NCI-H1436 (cell line): ENCODE measurements around the gene P2RX3.
"Not testable (repeated sequence)": the region's sequence is repeated elsewhere in the genome, so short reads cannot be mapped to it uniquely, and the experiment has no call there.

Experiments used
- DNase-seq: peaks from one replicate; lab custom pipeline; 2025; lab: John Stamatoyannopoulos, UW

P2RX3 gene

DNA sequence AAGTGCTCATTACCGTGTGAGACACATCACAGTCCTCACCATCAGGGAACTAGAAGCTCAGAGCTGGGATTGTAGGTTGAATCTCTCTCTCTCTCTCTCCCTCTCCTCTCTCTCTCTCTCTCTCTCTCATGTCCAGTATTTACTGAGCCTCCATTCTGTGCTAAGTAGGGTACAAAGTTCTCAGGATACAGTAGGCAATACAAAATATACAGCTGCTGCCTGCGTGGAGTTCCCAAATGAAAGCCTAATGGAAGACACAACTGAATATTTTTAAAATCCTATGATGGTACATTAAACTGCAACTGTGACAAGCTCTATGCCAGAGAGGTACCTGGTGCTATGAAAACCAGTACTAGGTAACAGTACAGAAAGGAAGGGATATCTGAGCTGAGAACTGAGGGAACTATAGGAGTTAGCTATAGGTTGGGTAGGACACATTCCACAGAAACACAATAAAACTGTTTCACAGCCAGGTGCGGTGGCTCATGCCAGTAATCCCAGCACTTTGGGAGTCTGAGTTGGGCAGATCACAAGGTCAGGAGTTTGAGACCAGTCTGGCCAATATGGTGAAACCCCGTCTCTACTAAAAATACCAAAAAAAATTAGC lies 61.9 kb downstream of the P2RX3 start:
- DNase-seq, result no peak

DNA sequence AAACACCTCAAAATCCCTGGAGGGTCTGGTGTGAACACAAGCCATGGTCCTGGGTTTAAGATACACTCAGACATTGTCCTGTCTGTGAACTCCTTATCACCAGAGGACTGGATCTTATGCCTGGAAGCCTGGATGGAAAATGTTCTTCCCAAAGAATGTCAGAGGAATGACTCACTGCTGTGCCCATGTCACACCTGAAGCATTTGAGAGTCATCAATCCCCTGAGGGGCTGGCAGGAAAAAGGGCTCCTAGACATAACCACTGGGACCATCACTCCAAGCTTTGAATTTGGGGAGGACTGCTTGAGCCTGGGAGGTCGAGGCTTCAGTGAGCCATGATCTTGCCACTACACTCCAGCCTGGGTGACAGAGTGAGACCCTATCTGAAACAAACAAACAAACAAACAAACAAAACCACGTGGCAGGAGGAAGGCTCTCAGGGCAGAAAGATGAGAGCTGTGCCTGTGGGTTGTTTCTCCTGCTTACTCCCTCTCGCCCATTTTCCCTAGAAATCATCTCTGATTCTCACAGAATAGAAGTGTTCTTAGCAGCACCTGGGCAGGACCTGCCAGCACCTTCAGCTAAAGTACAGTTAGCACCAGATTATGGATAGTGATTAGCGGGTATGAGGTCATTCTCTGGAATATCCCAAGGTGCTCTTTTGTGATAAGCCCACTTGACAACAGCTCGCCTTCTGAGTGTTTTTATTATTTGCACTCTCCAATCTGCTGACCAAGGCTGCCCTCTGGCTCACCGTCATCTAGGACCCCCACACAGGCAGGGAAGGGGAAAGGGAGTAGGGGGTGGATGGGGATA lies 64.2 kb downstream of the P2RX3 start:
- no peak for DNase-seq

DNA sequence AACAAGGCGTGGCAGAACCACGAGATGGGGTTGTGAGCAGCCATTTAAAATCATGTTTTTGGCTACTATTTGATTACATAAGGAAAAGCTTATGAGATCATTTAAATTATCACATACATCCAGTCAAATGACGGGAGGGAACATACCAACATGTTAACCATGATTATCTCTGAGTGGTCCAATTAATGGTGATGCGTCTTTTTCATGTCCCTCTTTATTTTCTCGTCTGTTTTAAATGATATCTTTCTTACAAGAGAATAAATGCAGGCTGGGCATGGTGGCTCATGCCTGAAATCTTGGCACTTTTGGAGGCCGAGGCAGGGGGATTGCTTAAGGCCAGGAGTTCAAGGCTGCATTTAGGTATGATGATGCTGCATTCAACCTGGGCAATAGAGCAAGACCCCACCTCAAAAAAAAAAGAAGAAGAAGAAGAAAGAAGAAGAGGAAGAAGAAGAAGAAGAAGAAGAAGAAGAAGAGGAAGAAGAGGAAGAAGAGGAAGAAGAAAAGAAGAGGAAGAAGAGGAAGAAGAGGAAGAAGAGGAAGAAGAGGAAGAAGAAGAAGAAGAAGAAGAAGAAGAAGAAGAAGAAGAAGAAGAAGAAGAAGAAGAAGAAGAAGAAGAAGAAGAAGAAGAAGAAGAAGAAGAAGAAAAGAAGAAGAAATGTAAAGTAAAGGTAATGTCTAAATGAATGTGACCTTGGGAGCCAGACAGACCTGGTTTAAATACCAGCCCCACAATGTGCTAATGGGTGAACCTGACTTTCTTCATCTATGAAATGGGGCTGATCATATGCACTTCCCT lies 65.0 kb downstream of the P2RX3 start:
- DNase-seq, result not testable (repeated sequence)

DNA sequence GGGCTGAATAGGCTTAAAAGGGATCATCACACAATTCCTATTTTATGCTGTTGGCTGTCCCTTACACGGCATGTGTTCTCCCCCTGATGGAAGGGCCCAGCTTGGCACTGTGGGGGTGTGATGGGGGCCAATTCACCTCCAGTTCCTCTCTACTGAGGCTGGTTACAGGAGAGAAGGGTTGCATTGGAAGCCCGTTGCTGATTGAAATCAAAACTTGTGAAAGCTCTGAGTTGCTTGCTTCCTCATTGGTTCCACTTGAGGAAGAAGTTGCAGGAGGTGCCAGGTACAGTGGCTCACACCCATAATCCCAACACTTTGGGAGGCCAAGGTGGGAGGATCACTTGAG lies 65.6 kb downstream of the P2RX3 start:
- DNase-seq, result no peak

DNA sequence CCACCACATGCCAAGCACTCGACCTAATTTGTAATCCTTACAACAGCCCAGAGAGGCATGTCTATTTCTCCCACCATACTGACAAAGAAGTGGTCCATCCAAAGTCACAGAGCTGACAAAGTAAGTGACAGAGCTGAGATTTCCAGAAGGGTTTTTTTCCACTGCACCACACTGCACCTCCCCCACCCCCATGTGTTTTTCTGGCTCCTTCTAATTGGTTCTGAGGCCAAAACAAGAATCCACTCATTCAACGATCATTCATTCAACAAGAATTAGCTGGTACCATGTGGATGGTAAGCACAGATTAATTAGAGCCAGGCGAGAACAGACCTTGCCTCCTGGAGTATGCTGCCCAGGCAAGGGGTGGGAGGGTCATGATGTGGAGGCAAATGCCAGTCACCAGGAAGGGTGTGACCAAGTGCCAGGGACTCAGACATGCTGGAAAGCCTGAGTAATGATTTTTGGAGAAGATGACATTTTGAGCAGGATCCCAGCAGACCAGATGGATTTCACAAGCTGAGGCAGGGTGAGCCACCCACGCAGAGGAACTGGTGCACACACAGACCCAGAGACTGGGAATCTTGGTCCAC lies 67.2 kb downstream of the P2RX3 start:
- DNase-seq, result no peak

DNA sequence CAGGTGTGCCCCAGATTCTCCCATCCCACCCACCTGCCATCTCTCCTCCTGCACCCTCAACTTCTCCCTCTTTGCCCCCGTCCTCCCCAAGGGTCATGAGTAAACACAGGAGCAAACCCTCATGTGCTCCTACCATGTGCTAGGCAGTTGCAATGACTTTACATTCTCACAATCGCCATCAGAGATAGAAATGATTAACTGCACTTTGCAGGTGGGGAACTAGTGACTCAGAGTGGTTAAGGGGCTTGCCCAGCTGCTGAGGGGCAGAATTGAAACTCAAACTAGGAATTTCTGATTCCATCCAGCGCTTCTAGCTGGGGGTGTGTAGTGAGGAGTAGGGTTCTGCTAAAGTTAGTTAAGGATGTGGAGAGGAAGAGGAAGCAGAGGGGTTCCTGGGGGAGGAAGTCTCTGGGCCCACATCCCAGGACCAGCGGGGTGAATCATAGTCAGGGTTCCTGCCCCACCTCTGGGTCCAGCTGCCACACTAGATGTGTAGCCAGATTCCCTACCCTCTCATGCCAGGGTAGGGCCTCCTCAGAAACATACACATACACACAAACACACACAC lies 68.3 kb downstream of the P2RX3 start:
- no peak for DNase-seq

DNA sequence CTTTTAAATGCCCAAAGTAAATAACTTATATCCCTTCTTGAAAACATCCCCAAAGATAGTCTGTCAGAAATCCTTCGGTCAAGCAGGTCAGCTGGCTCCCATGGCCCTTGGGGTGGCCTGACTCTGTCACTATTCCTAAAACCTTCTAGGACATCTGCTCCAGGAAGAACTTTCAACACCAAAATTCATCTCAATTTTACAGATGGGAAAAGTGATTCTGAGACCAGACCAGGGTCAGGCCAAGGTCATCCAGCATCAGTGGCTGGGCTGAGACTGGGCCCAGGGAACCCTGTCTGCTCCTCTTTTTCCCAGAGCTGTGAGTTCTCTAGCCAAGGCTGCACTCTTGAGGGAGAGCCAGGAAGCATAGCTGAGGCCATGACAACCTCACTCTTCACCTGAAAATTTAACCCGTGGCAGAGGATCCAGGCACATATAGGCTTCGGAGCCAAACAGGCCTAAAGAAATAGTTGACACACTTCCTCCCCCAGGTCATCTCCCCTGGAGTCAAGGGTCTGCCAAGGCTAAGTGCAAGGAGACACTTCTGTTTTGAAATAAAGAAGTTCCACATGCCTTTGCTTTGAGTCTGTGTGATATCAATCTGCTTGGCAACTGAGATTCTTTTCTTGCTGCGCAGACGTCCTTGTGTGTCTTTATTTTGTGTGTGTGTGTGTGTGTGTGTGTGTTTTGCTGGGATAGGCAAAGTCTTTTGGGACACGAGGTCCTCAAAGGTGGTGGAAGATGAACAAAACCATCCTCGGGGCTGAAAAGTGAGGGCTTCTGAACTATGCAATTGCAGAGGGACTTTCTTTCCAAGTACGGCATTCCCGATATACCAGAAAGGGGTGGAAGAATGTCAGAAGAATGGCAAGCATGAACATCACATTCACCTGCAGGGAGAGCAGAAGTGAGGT lies 69.1 kb downstream of the P2RX3 start:
- DNase-seq, result no peak

DNA sequence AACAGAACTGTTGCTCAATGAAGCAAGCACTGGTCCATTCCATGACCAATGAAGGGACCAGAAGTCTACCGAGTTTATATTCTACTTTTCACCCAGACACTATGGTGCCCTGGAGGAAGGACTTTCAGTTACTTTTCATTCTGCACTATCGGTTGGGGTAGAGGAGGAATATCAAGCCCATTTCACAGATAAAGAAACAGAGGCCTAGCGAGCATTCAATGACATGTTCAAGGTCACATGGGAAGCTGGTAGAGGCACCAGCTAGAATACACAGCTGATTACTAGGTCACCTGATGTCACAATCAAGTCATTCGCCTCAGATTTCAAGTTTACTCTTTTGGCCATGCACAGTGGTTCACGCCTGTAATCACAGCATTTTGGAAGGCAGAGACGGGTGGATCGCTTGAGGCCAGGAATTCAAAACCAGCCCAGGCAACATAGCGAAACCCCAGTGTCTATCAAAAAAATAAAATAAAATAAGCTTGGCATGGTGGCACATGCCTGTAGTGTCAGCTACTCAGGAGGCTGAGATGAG lies 69.9 kb downstream of the P2RX3 start:
- DNase-seq, result no peak

DNA sequence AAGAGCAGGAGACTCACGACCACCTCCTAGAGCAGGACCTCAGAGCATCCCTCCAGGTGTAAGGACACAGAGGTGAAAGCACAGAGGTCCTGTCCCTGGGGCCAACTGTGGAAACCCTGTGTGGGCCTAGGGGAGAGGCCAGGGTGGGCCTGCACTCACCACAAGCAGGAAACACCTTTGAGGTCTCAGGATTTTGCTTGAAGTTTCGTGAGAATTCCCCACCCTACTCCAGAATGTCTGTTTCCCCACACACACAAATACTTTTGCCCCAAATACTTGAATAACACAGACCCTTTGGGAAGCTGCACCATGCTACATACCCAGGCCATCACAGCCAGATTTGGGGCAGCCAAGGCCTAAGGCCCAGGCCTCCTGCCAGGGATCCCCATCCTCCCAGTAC lies 70.6 kb downstream of the P2RX3 start:
- DNase-seq, result no peak

DNA sequence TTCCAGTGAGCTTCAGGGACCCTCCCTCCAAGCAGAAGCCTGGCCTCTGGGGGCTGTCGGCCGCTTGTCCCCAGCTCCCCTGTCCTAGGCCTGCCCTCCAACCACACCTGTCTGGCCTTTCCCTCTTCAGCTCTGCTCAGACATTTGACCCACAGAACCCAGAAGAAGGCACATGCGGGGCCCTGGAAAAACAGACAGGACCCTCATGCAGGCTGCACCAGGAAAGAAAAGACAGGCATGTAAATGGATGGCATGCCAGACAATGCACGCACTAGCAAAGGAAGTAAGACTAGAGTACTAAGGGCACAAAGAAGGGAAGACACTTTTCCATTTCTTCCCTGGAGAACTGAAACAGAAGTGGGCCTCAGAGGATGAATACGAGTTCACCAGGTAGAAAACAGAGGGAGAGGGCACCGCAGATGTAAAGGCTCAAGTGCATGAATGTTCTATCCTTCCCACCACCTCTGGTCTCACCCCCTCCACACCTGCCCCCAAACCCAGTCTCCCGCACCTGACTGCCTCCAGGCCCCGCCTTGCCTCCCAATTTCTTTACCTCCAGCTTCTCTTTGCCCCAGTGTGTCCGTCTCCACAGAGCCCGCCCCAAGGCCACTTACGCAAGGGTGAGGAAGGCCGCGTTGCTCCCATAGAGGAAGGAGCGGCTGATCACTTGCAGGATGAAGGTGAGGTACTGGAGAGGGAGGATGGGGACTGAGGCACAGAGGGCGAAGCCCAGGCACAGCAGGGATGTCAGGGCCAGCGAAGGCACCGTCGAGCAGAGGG lies 71.4 kb downstream of the P2RX3 start:
- no peak for DNase-seq

DNA sequence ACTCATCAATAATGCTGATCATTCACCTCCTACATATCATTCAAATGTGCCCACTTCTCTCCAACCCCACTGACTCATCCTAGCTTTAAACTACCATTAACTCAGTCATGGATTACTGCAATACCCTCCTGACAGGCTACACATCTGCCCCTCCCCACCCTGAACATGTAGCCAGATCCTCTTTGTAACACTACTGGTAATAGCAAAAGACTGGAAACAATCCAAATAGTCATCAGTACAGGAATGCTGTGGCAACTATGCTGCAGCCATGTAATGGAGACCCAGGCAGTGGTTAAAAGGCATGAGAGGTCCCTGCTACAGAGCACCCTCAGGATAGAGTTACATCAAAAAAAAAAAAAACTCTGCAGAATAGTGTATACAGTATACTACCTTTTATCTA lies 72.1 kb downstream of the P2RX3 start:
- no peak for DNase-seq

DNA sequence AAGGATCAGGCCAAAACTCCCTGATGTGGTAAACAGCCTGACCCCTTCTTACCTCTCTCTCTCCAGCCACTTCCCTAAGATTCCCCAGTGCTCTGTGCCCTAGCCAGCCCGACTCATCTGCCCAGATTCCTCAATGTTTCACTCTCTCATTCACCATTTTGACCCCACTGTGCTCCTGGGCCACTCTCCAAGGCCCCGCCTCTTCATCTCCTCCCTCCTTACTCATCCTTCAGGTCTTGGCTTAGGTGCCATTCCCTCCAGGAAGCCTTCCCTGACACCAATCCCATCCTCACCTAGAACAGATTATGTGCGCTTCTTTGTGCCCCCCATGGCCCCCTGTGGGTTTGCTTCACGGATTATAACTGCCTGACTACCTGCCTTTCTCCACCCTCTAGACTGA lies 75.5 kb downstream of the P2RX3 start:
- no peak for DNase-seq

DNA sequence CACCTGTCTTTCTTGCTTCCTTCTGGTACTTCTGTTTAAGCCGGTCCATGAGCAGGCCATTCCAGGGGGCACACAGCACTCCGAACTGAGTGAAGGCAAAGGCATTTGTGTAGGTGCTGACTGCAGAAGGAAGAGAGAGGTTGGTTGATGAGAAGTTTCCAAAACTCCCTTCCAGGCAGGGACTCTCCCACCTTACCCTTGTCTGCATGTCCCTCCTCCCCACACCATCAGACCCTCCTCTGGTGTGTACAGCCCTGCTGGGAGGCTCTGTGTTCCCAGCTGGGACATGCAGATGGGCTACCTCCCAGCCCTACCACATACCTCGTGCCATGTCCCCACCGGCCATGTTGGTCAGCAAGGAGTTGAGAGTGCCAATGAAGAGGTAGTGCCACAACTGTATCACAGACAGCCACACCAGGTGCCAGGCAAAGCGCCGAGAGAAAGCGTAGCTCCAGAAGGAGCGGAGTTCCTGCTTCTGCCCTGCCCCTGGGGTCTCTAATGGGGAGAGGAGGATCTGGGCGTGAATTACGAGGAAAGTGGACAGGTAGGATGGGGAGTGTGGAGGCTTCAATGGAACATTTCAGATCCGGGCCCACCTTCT lies 76.6 kb downstream of the P2RX3 start:
- no peak for DNase-seq

DNA sequence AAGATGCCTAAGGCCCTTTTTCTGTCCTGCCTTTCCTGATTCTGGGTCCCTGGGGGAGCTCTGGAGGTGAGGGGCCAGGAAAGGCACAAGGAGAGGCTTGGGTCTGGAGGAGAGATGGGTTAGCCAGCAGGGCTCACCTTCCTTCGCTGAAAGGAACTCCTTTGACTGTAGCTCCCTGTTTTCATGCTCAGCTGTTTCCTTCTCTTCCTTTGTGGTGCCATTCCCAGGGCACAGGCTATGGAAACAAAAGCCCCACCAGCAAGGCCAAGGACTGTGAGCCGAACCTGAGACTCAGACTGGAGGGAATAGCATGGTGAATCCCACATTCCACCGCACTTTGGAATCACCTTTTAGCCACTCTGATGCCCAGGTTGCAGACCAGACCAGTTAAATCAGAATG lies 78.3 kb downstream of the P2RX3 start:
- no peak for DNase-seq

DNA sequence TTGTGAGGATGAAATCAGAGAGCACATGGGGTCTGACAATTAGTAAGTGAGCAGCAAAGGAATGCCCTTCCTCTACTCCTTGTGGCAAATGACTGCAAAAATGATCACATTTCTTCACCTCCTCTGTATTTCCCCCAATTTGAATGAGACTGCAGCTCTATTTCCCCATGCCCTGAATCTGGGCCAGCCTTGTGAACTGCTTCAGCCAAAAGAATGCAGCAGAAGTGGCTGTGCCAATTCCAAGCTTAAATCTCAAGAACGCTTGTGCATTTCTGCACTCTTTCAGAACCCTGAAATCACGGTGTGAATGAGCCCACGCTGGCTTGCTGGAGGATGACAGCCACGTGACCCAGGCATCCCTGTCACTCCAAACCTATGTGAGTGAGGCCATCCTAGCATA lies 78.9 kb downstream of the P2RX3 start:
- DNase-seq, result no peak

DNA sequence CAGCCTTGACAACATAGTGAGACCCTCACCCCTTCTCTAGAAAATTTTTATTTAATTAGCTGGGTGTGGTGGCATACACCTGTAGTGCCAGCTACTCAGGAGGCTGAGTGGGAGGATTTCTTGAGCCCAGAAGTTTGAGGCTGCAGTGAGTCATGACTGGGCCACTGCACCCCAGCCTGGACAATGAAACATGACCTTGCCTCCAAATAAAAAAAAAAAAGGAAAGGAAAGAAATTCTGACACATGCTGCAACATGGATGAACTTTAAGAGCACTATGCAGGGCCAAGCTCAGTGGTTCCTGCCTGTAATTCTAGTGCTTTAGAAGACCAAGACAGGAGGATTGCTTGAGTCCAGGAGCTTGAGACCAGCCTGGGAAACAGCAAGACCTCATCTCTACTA lies 80.0 kb downstream of the P2RX3 start:
- DNase-seq, result no peak

DNA sequence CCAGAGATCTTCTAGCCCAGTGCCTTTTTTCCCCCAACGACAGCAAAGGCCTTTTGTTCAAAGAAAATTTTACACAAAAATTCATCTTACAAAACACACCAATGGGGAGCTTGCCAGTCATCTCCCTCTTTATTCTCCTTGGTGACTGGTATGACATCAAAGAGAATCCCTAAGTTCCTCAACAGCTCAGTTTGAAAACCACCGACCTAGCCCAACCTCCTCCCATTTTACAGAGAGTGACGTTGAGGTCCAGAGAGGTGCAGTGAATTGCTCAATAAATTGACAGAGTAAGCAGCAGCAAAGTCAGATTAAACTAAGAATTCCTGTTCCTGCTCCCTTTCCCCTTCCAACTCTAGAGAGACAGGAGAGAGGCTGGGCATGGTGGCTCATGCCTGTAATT lies 81.0 kb downstream of the P2RX3 start:
- DNase-seq, result no peak

DNA sequence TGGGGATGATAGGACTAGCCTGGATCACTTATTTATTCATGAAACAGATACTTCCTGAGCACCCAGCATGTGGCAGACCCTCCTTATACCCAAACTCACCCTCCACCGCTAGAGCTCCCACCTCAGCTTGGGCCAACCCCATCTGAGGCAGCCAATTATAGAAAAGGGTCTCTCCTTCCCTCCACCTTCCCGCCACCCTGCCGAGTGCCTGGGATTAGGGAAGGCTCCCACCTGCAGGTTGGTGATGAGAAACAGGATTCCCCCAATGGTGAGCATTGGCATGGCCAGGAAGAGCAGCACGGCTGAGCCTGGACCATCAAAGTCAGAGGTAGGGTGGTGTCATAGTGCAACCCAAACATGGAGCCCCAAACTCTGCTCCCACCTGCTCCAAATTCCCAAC lies 82.9 kb downstream of the P2RX3 start:
- no peak for DNase-seq

DNA sequence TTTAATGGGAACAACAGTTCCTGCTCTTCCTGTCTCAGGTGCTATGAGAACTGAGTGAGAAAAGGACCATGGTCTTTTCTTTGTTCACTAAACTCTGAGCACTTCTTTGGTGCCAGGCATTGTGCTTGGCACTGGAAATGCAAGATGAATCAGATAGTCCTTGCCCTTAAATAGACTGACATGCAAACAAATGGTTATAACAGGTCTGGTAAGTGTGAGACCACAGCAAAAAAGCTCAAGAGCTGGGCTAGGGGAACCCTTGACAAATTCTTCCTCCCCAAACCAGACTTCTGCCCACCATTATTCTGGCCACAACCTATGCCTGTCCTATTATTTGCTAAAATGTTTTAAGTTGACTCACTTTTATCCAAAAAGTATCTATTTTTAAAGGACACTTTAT lies 83.7 kb downstream of the P2RX3 start:
- no peak for DNase-seq
